Measurements from ENCODE around the gene ANXA4. TPM values are rescaled to one million over a fixed set of nuclear protein-coding genes. Genes with fewer than 3 reads are reported as not detected.

ANXA4 gene
- total RNA-seq, 1 donor from 2014 or later = 45.1 TPM

DNA sequence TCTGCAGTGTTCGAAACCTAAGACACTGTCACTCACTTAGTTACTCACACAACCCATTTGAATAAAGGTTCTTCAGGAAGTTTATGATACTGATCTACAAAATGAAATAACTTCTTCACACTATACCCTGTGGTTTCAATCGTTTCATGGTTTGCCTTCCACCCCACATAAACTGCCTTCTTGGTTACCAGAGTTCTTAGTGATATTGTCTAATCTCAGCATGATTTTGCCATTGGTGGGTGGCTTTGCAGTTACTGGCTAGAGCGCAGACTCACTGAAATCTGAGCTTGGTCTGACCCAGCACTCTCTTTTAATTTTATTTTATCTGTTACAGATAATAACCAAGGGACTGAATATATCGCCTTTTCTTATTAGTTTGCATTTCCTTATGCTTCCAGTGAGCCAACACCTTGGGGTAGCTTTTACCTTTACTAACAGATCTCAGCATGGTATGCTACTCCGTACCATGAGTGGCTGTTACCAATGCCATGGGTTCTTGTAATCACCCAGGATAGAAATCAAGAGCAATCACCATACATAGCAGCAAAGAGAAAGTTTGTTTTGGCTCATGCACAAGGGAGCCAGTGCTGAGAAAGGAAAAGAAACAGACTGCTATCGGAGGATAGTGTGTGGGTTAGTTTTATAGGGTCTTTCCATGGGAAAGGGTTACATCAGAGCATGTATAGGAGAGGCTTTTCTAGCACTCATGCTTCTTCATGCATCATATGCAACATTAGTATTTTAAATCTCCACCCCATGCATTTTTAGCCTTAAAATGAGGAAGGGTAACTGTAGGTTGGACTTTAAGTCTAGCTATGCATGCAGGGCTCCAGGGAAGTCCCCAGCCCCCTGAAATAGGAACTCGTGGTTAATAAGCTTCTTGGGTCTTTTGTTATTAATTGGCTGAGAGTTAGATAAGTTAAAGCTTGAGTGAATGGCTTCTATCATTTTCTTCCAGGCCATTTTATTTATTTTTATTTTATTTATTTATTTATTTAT, 33.3 kb downstream of the ANXA4 start:
- TF ChIP-seq, protein P1, sequence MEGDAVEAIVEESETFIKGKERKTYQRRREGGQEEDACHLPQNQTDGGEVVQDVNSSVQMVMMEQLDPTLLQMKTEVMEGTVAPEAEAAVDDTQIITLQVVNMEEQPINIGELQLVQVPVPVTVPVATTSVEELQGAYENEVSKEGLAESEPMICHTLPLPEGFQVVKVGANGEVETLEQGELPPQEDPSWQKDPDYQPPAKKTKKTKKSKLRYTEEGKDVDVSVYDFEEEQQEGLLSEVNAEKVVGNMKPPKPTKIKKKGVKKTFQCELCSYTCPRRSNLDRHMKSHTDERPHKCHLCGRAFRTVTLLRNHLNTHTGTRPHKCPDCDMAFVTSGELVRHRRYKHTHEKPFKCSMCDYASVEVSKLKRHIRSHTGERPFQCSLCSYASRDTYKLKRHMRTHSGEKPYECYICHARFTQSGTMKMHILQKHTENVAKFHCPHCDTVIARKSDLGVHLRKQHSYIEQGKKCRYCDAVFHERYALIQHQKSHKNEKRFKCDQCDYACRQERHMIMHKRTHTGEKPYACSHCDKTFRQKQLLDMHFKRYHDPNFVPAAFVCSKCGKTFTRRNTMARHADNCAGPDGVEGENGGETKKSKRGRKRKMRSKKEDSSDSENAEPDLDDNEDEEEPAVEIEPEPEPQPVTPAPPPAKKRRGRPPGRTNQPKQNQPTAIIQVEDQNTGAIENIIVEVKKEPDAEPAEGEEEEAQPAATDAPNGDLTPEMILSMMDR (IDR thresholded peaks at IDR 0.05; ENCODE audit: unreplicated experiment) = no peak
- peaks cover 17% of the 10 kb centered on the region for H3K36me3 Mint-ChIP-seq
- H3K9me3 Mint-ChIP-seq = no peaks in the 10 kb centered on the region
- no peak for DNase-seq (ENCODE audit: low spot score in 2 of 2, unreplicated experiment in 2 of 2)
- H3K27me3 Mint-ChIP-seq (ENCODE audit: low read depth) = no peaks in the 10 kb centered on the region
- H3K4me3 Mint-ChIP-seq = no peak overlapping the region
- H3K27ac Mint-ChIP-seq = peak overlapping the region; percentile 81
- peaks cover 14% of the 10 kb centered on the region for H3K4me1 Mint-ChIP-seq

DNA sequence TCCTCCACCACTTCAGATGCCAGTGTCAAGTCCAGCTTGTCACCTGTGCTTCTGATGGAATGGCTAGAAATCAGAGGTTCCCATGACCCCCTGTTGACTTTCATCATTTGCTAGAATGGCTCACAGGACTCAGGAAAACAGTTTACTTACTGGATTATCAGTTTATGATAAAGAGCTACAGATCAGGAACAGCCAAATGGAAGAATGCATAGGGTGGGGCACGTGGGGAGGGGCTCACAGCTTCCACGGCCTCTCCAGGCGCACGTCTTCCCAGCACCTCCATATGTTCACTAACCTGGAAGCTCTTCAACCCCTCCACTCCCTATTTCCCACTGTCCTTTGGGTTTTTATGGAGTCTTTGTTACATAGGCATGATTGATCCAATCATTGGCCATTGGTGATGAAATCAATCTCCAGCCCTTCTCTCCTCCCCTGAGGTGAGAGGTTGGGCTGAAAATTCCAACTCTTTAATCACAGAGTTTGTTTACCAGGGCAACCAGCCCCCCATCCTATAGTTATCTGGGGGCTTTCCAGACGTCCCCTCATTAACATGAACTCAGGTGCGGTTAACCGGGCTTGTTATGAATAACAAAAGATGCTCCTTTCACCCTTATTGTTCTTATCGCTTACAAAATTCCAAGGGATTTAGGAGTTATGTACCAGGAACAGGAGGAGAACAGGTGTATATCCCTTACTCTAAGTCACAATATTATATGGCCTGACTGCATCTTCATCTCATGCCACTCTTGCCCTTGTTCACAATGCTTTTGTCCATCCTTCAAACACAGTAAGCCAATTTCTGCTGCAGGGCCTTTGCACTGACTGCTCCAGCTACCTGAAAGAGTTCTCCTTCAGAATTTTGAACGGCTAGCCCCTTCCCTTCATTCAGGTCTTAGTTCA, 35.2 kb downstream of the ANXA4 start:
- TF ChIP-seq, protein P1 (IDR thresholded peaks at IDR 0.05; ENCODE audit: unreplicated experiment) = no peak
- Mint-ChIP-seq H3K9me3 (no peaks in the 10 kb centered on the region), H3K4me3 (no peak overlapping the region), H3K36me3 (peaks cover 17% of the 10 kb centered on the region), H3K27ac (no peak overlapping the region), H3K27me3 (ENCODE audit: low read depth) (no peaks in the 10 kb centered on the region), H3K4me1 (peaks cover 28% of the 10 kb centered on the region)
- no peak for DNase-seq (ENCODE audit: low spot score in 2 of 2, unreplicated experiment in 2 of 2)

DNA sequence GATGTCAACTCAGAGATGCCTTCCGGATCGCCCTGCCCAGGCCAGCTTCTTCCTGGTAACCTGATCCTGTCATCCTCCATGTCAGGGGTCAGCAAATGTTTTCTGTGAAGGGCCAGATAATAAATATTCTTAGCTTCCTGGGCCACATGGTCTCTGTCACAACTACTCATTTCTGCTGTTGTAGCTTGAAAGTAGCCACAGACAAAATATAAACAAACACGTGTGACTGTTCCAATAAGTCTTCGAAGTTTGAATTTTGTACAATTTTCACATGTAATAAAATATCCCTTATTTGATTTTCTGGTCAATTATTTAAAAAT, 35.8 kb downstream of the ANXA4 start:
- no peak overlapping the region for H3K4me3 Mint-ChIP-seq
- no peaks in the 10 kb centered on the region for H3K9me3 Mint-ChIP-seq
- H3K36me3 Mint-ChIP-seq = peaks cover 17% of the 10 kb centered on the region
- H3K27me3 Mint-ChIP-seq (ENCODE audit: low read depth) = no peaks in the 10 kb centered on the region
- peaks cover 29% of the 10 kb centered on the region for H3K4me1 Mint-ChIP-seq
- no peak overlapping the region for H3K27ac Mint-ChIP-seq
- TF ChIP-seq, protein P1 (IDR thresholded peaks at IDR 0.05; ENCODE audit: unreplicated experiment) = no peak
- no peak for DNase-seq (ENCODE audit: low spot score in 2 of 2, unreplicated experiment in 2 of 2)

DNA sequence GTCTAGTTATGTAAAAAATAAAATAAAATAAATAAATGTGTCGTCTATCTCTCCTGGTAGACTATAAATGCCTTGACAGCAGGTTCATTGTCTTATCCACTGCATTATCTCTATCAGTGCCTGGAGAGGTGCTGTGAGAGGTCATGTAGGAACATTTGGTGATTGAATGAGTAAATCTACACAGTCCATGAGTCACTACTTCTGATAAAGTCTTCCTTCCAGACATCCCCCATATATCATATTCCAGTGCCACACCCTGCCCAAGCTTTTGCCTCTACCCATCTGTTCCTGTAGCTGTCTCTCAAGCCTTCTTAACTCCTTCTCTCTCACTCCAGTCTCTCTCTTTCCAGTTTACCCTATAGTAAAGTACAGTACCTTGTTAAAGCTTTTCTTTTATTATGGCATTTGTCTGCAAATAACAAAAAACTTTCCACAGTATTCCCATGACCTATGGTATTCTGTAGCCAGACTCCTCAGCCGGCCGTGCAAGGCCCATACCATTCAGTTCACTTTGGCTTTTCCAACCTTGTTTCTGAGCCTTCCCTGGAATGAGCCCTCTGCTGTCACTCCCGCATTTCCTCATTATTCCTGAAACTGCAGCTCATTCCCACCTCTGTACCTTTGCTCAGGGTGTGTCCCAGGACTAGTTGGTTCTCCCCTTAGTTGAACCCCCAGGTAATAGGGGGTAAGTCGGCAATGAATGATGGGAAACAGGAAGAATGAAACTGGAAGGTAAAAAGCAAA, 37.5 kb downstream of the ANXA4 start:
- TF ChIP-seq, protein P1 (IDR thresholded peaks at IDR 0.05; ENCODE audit: unreplicated experiment) = no peak
- DNase-seq (ENCODE audit: low spot score in 2 of 2, unreplicated experiment in 2 of 2) = no peak
- no peak overlapping the region for H3K4me3 Mint-ChIP-seq
- peak overlapping the region; percentile 32 for H3K27ac Mint-ChIP-seq
- no peaks in the 10 kb centered on the region for H3K9me3 Mint-ChIP-seq
- peaks cover 17% of the 10 kb centered on the region for H3K36me3 Mint-ChIP-seq
- no peaks in the 10 kb centered on the region for H3K27me3 Mint-ChIP-seq (ENCODE audit: low read depth)
- peaks cover 29% of the 10 kb centered on the region for H3K4me1 Mint-ChIP-seq

DNA sequence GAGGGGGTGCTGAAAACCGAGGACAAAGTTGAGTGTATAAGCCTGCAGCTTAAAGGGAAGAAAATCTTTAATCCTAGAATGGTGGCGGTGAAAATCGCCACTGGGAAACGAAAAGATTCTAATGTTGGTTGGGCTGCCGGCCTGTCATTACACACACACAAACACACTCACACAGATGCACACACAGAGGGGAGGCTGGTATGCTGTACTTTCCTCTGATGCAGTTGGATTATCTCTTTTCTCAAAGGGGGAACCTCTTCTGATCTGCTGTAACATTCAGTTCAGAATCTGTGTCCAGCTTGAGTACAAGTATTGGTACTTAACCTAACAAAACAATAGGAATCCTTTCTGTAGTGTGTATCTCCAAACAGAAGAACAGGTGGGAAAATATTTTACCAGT, 39.0 kb downstream of the ANXA4 start:
- Mint-ChIP-seq H3K4me1 (peaks cover 26% of the 10 kb centered on the region), H3K27me3 (ENCODE audit: low read depth) (no peaks in the 10 kb centered on the region), H3K27ac (no peak overlapping the region), H3K4me3 (no peak overlapping the region), H3K36me3 (peaks cover 12% of the 10 kb centered on the region), H3K9me3 (no peaks in the 10 kb centered on the region)
- DNase-seq (ENCODE audit: low spot score in 2 of 2, unreplicated experiment in 2 of 2) = no peak
- TF ChIP-seq, protein P1 (IDR thresholded peaks at IDR 0.05; ENCODE audit: unreplicated experiment) = no peak

Data from mesothelial cell of epicardium (in vitro differentiated cells).